Cardiac fibroblast (primary cell): ENCODE measurements around the gene TKFC.

Experiments used
- DNase-seq, 2 donors: peaks; one replicate each; pipeline versions ENCODE4 v3.0.0 to v3.0.0-alpha.2; 2010; ENCODE audit warnings: low read depth in 2 of 2
- H3K4me3 ChIP-seq, 2 donors: replicated peaks in 1 of 2; 1 replicate in 1 of 2; 2 replicates in 1 of 2; pipeline ENCODE4 v1.5.1; 2011; ENCODE audit warnings: low read depth in 2 of 2, low read length in 2 of 2, mild to moderate bottlenecking in 2 of 2, moderate library complexity in 1 of 2
- TF ChIP-seq, protein P1 (sequence below): IDR thresholded peaks from one replicate; pipeline ENCODE4 v1.5.1; 2011; ENCODE audit warnings: low read depth, mild to moderate bottlenecking, low read length, inconsistent platforms

TKFC gene

DNA sequence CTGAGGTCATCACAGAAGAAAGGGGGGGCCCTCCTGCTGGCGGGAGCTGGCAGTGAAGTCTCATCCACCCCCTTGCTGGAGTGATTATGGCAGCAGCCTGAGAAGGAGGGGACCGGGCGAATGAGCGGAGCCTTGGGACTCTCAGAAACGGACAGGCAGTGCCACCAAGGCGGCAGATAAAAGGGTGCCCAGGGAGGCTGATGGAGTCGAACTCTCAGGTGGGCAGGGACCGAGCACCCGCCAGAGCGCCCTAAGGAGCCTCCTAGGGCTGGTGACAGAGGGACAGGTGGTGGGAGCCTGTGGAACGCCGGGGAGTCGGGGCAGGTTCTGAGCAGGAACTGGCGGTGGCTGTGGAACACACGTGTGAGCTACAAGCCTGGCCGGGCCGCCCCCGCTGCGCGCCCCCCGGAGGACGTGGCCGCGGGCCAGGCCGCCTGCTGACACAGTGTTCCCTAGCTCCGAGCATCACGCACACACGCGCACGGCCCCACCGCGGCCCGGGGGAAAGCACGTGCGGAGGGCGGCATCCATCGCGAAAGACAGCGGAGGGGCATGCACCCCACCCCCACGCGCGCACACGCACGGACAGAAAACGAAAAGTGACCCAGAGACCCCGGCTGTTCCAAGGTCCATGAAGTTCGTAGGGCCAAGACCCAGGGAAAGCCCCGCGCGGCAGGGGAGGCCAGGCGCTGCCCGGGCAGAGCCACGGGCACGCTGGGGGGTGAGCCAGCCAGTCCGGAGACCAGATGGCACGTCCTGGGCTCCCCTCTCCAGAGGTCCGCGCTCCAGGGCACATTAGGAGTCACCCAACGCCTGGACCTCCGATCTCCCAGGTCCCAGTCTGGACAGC lies 38.9 kb upstream of the TKFC start:
- peak; percentile 50 to 70 for DNase-seq
- peak overlapping the region; percentile 55 to 73 for H3K4me3 ChIP-seq
- TF ChIP-seq, protein P1, sequence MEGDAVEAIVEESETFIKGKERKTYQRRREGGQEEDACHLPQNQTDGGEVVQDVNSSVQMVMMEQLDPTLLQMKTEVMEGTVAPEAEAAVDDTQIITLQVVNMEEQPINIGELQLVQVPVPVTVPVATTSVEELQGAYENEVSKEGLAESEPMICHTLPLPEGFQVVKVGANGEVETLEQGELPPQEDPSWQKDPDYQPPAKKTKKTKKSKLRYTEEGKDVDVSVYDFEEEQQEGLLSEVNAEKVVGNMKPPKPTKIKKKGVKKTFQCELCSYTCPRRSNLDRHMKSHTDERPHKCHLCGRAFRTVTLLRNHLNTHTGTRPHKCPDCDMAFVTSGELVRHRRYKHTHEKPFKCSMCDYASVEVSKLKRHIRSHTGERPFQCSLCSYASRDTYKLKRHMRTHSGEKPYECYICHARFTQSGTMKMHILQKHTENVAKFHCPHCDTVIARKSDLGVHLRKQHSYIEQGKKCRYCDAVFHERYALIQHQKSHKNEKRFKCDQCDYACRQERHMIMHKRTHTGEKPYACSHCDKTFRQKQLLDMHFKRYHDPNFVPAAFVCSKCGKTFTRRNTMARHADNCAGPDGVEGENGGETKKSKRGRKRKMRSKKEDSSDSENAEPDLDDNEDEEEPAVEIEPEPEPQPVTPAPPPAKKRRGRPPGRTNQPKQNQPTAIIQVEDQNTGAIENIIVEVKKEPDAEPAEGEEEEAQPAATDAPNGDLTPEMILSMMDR = peak; percentile 10

DNA sequence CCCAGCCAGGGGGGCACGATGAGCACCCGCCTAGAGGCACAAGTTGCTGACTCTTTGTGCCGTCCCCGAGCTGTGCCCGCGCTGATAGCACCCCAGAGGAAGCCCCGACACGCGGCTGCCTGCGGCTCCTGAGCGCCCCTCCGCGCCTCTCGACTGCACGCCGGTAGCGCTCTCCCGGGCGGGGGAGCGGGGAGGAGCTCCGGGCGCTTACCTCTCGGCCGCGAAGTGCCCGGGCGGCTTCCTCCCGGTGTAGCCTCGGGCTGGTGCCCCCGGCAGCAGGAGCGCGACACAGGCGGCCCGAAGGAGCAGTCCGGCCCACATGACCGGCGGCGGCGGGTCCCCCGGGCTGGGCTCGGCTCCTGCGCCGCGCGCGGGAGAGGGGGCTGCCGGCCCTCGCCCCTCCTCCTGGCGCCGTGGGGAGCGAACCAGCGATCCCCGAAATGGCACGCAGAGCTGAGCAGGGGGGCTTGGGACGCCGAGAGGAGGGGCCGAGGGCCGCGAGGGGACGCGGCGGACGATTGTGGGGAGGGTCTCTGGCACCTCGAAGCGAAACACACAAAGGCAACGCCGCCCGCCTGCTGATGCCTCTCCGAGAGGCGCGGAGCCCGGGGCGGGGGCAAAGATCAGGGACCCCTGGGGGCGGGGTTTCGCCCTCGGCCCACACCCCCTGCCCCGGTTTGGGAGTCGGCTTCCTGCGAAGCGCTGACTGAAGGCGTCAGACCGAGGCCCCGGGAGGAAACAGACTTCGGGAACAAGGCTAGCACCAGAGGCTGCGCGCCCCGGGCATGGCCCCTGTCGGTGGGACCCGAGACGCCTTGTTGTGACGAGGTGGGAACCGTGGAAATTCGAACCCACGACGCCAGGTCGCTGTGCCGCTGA lies 38.1 kb upstream of the TKFC start, which contains the start of gene VWCE:
VWCE (minus strand) TSS at position 600 of the 879 bp plus-strand sequence; CDS start at position 321, 279 bp downstream.
- TF ChIP-seq, protein P1 = peak; percentile 15

DNA sequence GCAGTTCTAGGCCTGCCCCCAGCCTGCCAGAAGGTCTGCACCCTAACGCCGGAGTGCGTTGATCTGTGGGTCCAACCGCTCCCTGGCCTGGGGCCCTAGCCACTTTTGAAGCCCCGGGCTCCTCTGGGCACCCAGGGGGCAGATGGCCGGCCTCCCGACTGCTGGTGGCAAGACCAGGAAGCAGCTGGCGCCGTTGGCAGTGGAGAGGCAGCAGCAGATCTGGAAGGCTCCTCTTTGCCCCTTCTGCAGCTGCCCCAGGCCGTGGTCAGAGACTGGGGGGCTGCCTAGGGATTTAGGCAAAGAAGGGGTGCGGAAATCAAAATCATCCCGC lies 37.5 kb upstream of the TKFC start:
- TF ChIP-seq, protein P1 = no peak
- H3K4me3 ChIP-seq = peak overlapping the region; percentile 55 to 73
- no peak for DNase-seq

More for the DNA sequence above, 38.1 kb upstream of the TKFC start, which contains the start of gene VWCE:
- peak; percentile 37 to 64 for DNase-seq
- H3K4me3 ChIP-seq = peak within 1 kb of the TSS; percentile 55 to 73

DNA sequence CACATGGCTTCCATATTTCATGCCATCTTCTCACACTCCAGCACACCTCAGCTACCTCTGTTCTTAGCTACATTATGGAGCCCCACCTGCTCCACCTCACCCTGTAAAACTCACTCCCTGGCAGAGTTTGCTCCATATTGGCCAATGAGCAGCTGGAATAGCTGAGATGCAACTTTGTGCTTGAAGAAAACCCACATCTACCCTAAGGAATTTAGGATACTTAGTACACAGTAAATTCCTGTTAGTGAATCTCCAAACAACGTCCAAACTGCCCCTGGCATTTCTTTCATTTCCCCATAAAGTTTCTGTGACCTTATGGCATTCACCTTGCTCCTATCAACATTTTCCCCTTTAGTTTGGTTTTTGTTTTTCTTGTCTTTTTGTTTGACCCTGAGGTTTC lies 35.7 kb upstream of the TKFC start:
- no peak for DNase-seq
- H3K4me3 ChIP-seq = no peak overlapping the region
- TF ChIP-seq, protein P1 = no peak

DNA sequence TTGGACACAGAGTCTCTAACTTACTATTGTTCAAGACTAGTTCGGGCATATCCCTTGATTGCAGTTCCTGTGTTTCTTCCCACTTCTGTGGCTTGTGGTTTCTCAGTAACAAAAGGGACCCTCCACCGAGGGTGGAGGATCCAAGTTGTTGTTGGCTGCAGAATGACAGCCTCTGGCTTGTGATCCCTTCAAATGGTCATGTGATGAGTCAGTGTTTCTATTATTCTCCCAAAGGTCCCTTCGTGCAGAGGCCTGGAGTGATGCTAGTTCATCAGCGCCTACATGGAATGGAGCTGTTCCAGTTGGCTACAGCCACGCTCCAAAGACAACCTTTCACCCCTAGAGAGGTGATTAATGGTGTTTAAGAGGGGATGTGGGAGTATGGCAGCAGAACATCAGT lies 35.3 kb upstream of the TKFC start:
- H3K4me3 ChIP-seq = no peak overlapping the region
- TF ChIP-seq, protein P1 = no peak
- peak; percentile 96 to 97 for DNase-seq

DNA sequence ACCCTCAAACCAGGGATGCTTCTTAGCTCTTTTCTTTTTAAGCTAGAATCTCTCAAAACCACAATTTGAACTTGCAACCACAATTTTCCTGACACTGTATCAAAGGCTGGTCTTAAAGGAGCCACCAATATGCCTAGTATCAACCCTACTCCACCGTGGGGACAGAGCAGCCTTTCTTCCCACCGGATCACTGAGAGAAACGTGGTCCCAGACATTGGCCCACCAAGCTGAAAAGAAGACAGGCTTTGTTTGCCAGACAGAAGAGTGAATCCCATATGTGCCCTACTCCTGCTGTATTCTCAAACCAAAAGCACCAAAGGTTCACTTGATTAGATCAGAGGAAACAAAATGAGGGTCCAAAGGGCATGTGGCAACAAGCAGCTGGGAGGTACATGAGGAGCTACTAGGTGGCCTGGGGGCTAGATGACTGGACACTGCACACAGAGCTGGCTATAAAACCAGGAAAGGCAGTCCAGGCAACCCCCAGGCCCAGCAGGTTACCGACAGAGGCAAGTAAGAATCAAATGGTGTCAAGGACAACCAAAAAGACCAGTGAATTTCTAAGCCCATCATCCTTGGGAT lies 34.3 kb upstream of the TKFC start:
- TF ChIP-seq, protein P1 = no peak
- no peak for DNase-seq
- H3K4me3 ChIP-seq = no peak overlapping the region
